ENCODE data around the gene ACTR3.

DNA sequence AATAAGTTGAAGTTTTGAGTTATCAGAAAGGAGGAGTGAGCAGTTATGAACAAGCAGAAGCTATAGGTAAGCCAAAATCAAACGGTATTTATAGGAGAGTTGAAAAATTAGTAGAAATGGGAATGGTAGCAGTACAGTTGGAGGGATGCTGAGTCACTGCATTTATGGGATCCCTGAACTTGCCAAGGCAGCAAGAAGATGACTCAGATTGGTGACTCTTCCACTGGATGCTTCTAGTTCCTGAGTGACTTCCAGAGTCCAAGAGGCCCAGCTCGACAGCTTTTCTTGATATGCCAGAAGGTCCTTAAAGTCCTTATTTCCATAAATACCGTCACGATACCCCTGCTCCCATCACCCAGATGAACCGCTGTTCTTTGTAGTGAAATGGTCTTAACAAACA, 31.1 kb upstream of the ACTR3 start:
- TF ChIP-seq, protein P1, sequence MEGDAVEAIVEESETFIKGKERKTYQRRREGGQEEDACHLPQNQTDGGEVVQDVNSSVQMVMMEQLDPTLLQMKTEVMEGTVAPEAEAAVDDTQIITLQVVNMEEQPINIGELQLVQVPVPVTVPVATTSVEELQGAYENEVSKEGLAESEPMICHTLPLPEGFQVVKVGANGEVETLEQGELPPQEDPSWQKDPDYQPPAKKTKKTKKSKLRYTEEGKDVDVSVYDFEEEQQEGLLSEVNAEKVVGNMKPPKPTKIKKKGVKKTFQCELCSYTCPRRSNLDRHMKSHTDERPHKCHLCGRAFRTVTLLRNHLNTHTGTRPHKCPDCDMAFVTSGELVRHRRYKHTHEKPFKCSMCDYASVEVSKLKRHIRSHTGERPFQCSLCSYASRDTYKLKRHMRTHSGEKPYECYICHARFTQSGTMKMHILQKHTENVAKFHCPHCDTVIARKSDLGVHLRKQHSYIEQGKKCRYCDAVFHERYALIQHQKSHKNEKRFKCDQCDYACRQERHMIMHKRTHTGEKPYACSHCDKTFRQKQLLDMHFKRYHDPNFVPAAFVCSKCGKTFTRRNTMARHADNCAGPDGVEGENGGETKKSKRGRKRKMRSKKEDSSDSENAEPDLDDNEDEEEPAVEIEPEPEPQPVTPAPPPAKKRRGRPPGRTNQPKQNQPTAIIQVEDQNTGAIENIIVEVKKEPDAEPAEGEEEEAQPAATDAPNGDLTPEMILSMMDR (IDR thresholded peaks at IDR 0.05; ENCODE audit: borderline replicate concordance, extremely low read depth, low read length, poor library complexity, severe bottlenecking): no peak
- TF ChIP-seq EZH2 (IDR thresholded peaks at IDR 0.05; ENCODE audit: borderline replicate concordance, low read depth, low read length, severe bottlenecking): no peak

Measured in DND-41 (cell line).